Activated CD8-positive, alpha-beta memory T cell treated with anti-CD3 and anti-CD28 coated beads for 24 hours (primary cell): ENCODE results near the gene SAMD8.
A peak's percentile ranks its signal among the peaks of the same experiment; 100 is the strongest.
"Not testable (repeated sequence)": the region's sequence is repeated elsewhere in the genome, so short reads cannot be mapped to it uniquely, and the experiment has no call there.

ENCODE experiments used
- DNase-seq: peaks from one replicate; pipeline ENCODE4 v3.0.0-alpha.2; 2020

The SAMD8 gene

GRCh38 chr10:75197066-75197465 lies 85.6 kb downstream of the SAMD8 start:
- no peak for DNase-seq

GRCh38 chr10:75197906-75198305 lies 86.5 kb downstream of the SAMD8 start:
- no peak for DNase-seq

- not testable (repeated sequence) for DNase-seq
Observed at GRCh38 chr10:75199949-75200348, 88.5 kb downstream of the SAMD8 start.

- no peak for DNase-seq
Observed at GRCh38 chr10:75201793-75202307, 90.4 kb downstream of the SAMD8 start.

- no peak for DNase-seq
Observed at GRCh38 chr10:75202321-75203045, 91.0 kb downstream of the SAMD8 start.

GRCh38 chr10:75203046-75203620 lies 91.7 kb downstream of the SAMD8 start:
- DNase-seq = not testable (repeated sequence)

- no peak for DNase-seq
Observed at GRCh38 chr10:75203724-75204123, 92.3 kb downstream of the SAMD8 start.

GRCh38 chr10:75205908-75206307 lies 94.5 kb downstream of the SAMD8 start:
- no peak for DNase-seq

- DNase-seq = not testable (repeated sequence)
Observed at GRCh38 chr10:75206638-75207037, 95.2 kb downstream of the SAMD8 start.

GRCh38 chr10:75207079-75207856 lies 95.8 kb downstream of the SAMD8 start:
- no peak for DNase-seq

GRCh38 chr10:75207857-75208144 lies 96.3 kb downstream of the SAMD8 start:
- DNase-seq = no peak

GRCh38 chr10:75208181-75208580 lies 96.7 kb downstream of the SAMD8 start:
- DNase-seq = no peak

- DNase-seq = no peak
Observed at GRCh38 chr10:75209086-75209920, 97.8 kb downstream of the SAMD8 start.

GRCh38 chr10:75209921-75210281 lies 98.4 kb downstream of the SAMD8 start:
- DNase-seq = peak; percentile 89

GRCh38 chr10:75210282-75211006 lies 99.0 kb downstream of the SAMD8 start, which contains the start of gene VDAC2:
Gene VDAC2 (plus strand): TSS chr10:75210796. CDS start chr10:75211159, 363 bp downstream.
- DNase-seq = peak; percentile 100

- DNase-seq = no peak
Observed at GRCh38 chr10:75211007-75211691, 99.7 kb downstream of the SAMD8 start.

GRCh38 chr10:75212343-75212742 lies 100.9 kb downstream of the SAMD8 start:
- DNase-seq = no peak

GRCh38 chr10:75220274-75220673 lies 108.8 kb downstream of the SAMD8 start:
- no peak for DNase-seq

- not testable (repeated sequence) for DNase-seq
Observed at GRCh38 chr10:75221492-75221891, 110.0 kb downstream of the SAMD8 start.

- no peak for DNase-seq
Observed at GRCh38 chr10:75223507-75223906, 112.1 kb downstream of the SAMD8 start.

GRCh38 chr10:75226095-75226494 lies 114.6 kb downstream of the SAMD8 start:
- no peak for DNase-seq

GRCh38 chr10:75226656-75227055 lies 115.2 kb downstream of the SAMD8 start:
- no peak for DNase-seq
